Mucosa of descending colon (tissue), 3 donors: ENCODE results near the gene ATF6B. TPM values are rescaled to one million over a fixed set of nuclear protein-coding genes. Genes with fewer than 3 reads are reported as not detected.
"Not testable (repeated sequence)": the region's sequence is repeated elsewhere in the genome, so short reads cannot be mapped to it uniquely, and the experiment has no call there.

Experiments
- ATAC-seq: fragments of 200-7000 bp; cut with Tn5 transposase; one replicate; pipeline ENCODE4 v1.9.1; 2020; ENCODE audit warnings: mild to moderate bottlenecking, moderate library complexity
- DNase-seq, 3 donors: peaks; one replicate each; pipeline ENCODE4 v3.0.0-alpha.2; 2020
- H3K36me3 ChIP-seq: fragments of 200-600 bp; one replicate; pipeline ENCODE4 v1.8.0; 2021; ENCODE audit warnings: low read depth, mild to moderate bottlenecking
- H3K4me1 ChIP-seq: fragments of 200-600 bp; one replicate; pipeline ENCODE4 v1.8.0; 2021; ENCODE audit warnings: low read depth, mild to moderate bottlenecking
- H3K4me3 ChIP-seq: fragments of 200-600 bp; one replicate; pipeline ENCODE4 v1.8.0; 2021; ENCODE audit warnings: mild to moderate bottlenecking
- H3K9me3 ChIP-seq: fragments of 200-600 bp; one replicate; pipeline ENCODE4 v1.8.0; 2021; ENCODE audit warnings: mild to moderate bottlenecking
- CTCF ChIP-seq: fragments of 200-600 bp; IDR thresholded peaks from one replicate; pipeline ENCODE4 v1.8.0; 2022; ENCODE audit warnings: antibody characterized with exemption, mild to moderate bottlenecking
- intact Hi-C, 2 donors: fragments of 100-400 bp; cut with DNase I in 1 of 2; cut with micrococcal nuclease in 1 of 2; formaldehyde crosslinking; loops; one replicate each; pipeline versions ENCODE4 v1.11.0 to v1.11.1; 2022; cut with DNase I, micrococcal nuclease
- total RNA-seq, 3 donors: library from RNA; stranded (reverse); fragmentation: NEBNext Ultra II Directional in 2 of 3; extraction: Animal tissue kit (Norgen Biotek cat#: 25700) in 2 of 3; gene quantifications; one replicate each; pipeline versions ENCODE4 v1.2.1 to v1.2.4, GENCODE V29; 2021 to 2023
- donor health status: DM: no; HTN: no; CAD: no; lungs with moderate emphysema.
- donor health status: DM: no; HTN: no; CAD: no.
- donor health status: DM: no; HTN: yes; CAD: no.

Gene ATF6B
- total RNA-seq, 3 donors from 2014 or later: 79.9 to 121 (median 97.4) TPM

- no peak overlapping the region for H3K4me3 ChIP-seq
- no peak for TF ChIP-seq CTCF
- intact Hi-C loops: no loop called here
- H3K36me3 ChIP-seq: no peaks in the 10 kb centered on the region
- H3K4me1 ChIP-seq: peaks cover 3% of the 10 kb centered on the region
- DNase-seq (no peak), ATAC-seq (no peak)
- no peaks in the 10 kb centered on the region for H3K9me3 ChIP-seq
Measured at GRCh38 chr6:32146287-32146686, 18.2 kb upstream of the ATF6B start.

- H3K4me3 ChIP-seq, H3K36me3 ChIP-seq, H3K4me1 ChIP-seq, H3K9me3 ChIP-seq, intact Hi-C loops: not testable (repeated sequence)
- peak; percentile 80 for ATAC-seq
- DNase-seq: peak; percentile 58 to 73 (median 66)
Measured at GRCh38 chr6:32144238-32144637, 16.2 kb upstream of the ATF6B start.

- intact Hi-C loops: no loop called here
- no peaks in the 10 kb centered on the region for H3K9me3 ChIP-seq
- DNase-seq: no peak
Measured at GRCh38 chr6:32140420-32141046, 12.5 kb upstream of the ATF6B start.

GRCh38 chr6:32139590-32139989 is 11.5 kb upstream of the ATF6B start:
- Histone ChIP-seq H3K4me1 (peaks cover 3% of the 10 kb centered on the region), H3K36me3 (no peaks in the 10 kb centered on the region), H3K9me3 (no peaks in the 10 kb centered on the region), H3K4me3 (no peak overlapping the region)
- ATAC-seq (no peak), DNase-seq (no peak)
- intact Hi-C loops: no loop called here
- no peak for TF ChIP-seq CTCF

More at GRCh38 chr6:32140420-32141046, 12.5 kb upstream of the ATF6B start:
- no peak for ATAC-seq
- H3K36me3 ChIP-seq: no peaks in the 10 kb centered on the region
- H3K4me3 ChIP-seq: no peak overlapping the region
- no peak for TF ChIP-seq CTCF
- H3K4me1 ChIP-seq: peaks cover 3% of the 10 kb centered on the region

GRCh38 chr6:32137454-32137853 is 9.4 kb upstream of the ATF6B start:
- Histone ChIP-seq H3K4me1 (peaks cover 2% of the 10 kb centered on the region), H3K4me3 (no peak overlapping the region), H3K9me3 (no peaks in the 10 kb centered on the region), H3K36me3 (no peaks in the 10 kb centered on the region)
- ATAC-seq (no peak), DNase-seq (no peak)
- intact Hi-C loops: no loop called here
- no peak for TF ChIP-seq CTCF

- TF ChIP-seq CTCF: no peak
- no peak overlapping the region for H3K4me3 ChIP-seq
- H3K4me1 ChIP-seq: peaks cover 7% of the 10 kb centered on the region
- intact Hi-C loops: no loop called here
- DNase-seq (no peak), ATAC-seq (no peak)
- no peaks in the 10 kb centered on the region for H3K36me3 ChIP-seq
- H3K9me3 ChIP-seq: no peaks in the 10 kb centered on the region
Measured at GRCh38 chr6:32133786-32134185, 5.7 kb upstream of the ATF6B start.
